Left lung (tissue), 10 donors: Measurements from ENCODE around the gene ST7L. TPM values are rescaled to one million over a fixed set of nuclear protein-coding genes. Genes with fewer than 3 reads are reported as not detected.

ENCODE experiments used
- ATAC-seq: fragments of 200-7000 bp; cut with Tn5 transposase; one replicate; pipeline ENCODE4 v1.9.1; 2020; ENCODE audit warnings: moderate library complexity
- DNase-seq, 4 donors: peaks; one replicate each; pipeline ENCODE4 v3.0.0-alpha.2; 2013 to 2020
- H3K27ac ChIP-seq, 2 donors: fragments of 200-600 bp; sonication (generic) in 1 of 2; one replicate each; pipeline versions ENCODE4 v1.5.0 to v1.8.0; 2020 to 2021
- H3K27me3 ChIP-seq, 2 donors: fragments of 200-600 bp; sonication (generic) in 1 of 2; one replicate each; pipeline versions ENCODE4 v1.5.0 to v1.8.0; 2020 to 2021
- H3K36me3 ChIP-seq, 2 donors: fragments of 200-600 bp; sonication (generic) in 1 of 2; one replicate each; pipeline versions ENCODE4 v1.5.0 to v1.8.0; 2020 to 2021
- H3K4me1 ChIP-seq, 2 donors: fragments of 200-600 bp; one replicate each; pipeline ENCODE4 v1.8.0; 2021
- H3K4me3 ChIP-seq, 2 donors: fragments of 200-600 bp; sonication (generic) in 1 of 2; one replicate each; pipeline versions ENCODE4 v1.5.0 to v1.8.0; 2020 to 2021; ENCODE audit warnings: mild to moderate bottlenecking in 1 of 2
- H3K9me3 ChIP-seq, 2 donors: fragments of 200-600 bp; sonication (generic) in 1 of 2; one replicate each; pipeline versions ENCODE4 v1.5.0 to v1.8.0; 2020 to 2021
- CTCF ChIP-seq, 2 donors: fragments of 200-600 bp; sonication (generic) in 1 of 2; IDR thresholded peaks; one replicate each; pipeline versions ENCODE4 v1.5.0 to v1.8.0; 2021; ENCODE audit warnings: antibody characterized with exemption in 2 of 2
- intact Hi-C, 2 donors: fragments of 100-400 bp; cut with DNase I; formaldehyde crosslinking; loops; one replicate each; pipeline versions ENCODE4 v1.11.2 to v1.14.2; 2022
- polyA plus RNA-seq, 6 donors: library from polyadenylated mRNA; unstranded; fragments of 120-200 nt; gene quantifications; one replicate each; pipeline ENCODE4 v1.2.1, GENCODE V29; 2013; ENCODE audit not compliant: insufficient read length in 6 of 6
- total RNA-seq, 2 donors: library from RNA; stranded (reverse); fragmentation: NEBNext Ultra II Directional; extraction: Animal tissue kit (Norgen Biotek cat#: 25700); gene quantifications; one replicate each; pipeline ENCODE4 v1.2.1, GENCODE V29; 2021
- donor health status: DM: no; HTN: yes; CAD: no.
- donor health status: DM: no; HTN: no; CAD: no.

Gene ST7L
- total and polyA plus RNA-seq, 8 donors: 15.9 to 35.2 (median 26.8) TPM

GRCh38 chr1:112554411-112554810 is 64.5 kb downstream of the ST7L start:
- DNase-seq (no peak), ATAC-seq (no peak)
- Histone ChIP-seq H3K9me3 (no peaks in the 10 kb centered on the region), H3K4me3 (no peak overlapping the region), H3K36me3 (peaks cover 0 to 4% of the 10 kb centered on the region in 2 donors), H3K27ac (no peak overlapping the region), H3K27me3 (no peaks in the 10 kb centered on the region), H3K4me1 (no peaks in the 10 kb centered on the region)
- intact Hi-C loops: no loop called here
- no peak for TF ChIP-seq CTCF (IDR thresholded peaks at IDR 0.05)

GRCh38 chr1:112549590-112549989 is 69.4 kb downstream of the ST7L start:
- no peak for TF ChIP-seq CTCF (IDR thresholded peaks at IDR 0.05)
- peaks cover 0 to 24% of the 10 kb centered on the region in 2 donors for H3K36me3 ChIP-seq
- H3K9me3 ChIP-seq: no peaks in the 10 kb centered on the region
- ATAC-seq (peak; percentile 60), DNase-seq (no peak)
- no peak overlapping the region for H3K27ac ChIP-seq
- H3K27me3 ChIP-seq: no peaks in the 10 kb centered on the region
- no peak overlapping the region for H3K4me3 ChIP-seq
- intact Hi-C loops: no loop called here
- no peaks in the 10 kb centered on the region for H3K4me1 ChIP-seq

GRCh38 chr1:112548547-112548946 is 70.4 kb downstream of the ST7L start:
- no peaks in the 10 kb centered on the region for H3K9me3 ChIP-seq
- H3K27me3 ChIP-seq: no peaks in the 10 kb centered on the region
- no peak for DNase-seq
- no peak for ATAC-seq
- H3K36me3 ChIP-seq: peaks cover 0 to 24% of the 10 kb centered on the region in 2 donors
- H3K4me3 ChIP-seq: no peak overlapping the region
- intact Hi-C loops: no loop called here
- no peak for TF ChIP-seq CTCF (IDR thresholded peaks at IDR 0.05)
- H3K27ac ChIP-seq: no peak overlapping the region
- H3K4me1 ChIP-seq: peaks cover 0 to 4% of the 10 kb centered on the region in 2 donors

GRCh38 chr1:112546076-112546475 is 72.9 kb downstream of the ST7L start:
- intact Hi-C loops: no loop called here
- no peak for TF ChIP-seq CTCF (IDR thresholded peaks at IDR 0.05)
- no peak for ATAC-seq

GRCh38 chr1:112544751-112545150 is 74.2 kb downstream of the ST7L start:
- no peak for TF ChIP-seq CTCF (IDR thresholded peaks at IDR 0.05)
- H3K27me3 ChIP-seq: no peaks in the 10 kb centered on the region
- H3K4me3 ChIP-seq: no peak overlapping the region
- H3K9me3 ChIP-seq: no peaks in the 10 kb centered on the region
- H3K36me3 ChIP-seq: peaks cover 0 to 34% of the 10 kb centered on the region in 2 donors
- DNase-seq: no peak
- ATAC-seq: no peak
- peak overlapping the region; percentile 30 to 72 for H3K27ac ChIP-seq
- intact Hi-C loops: no loop called here
- peaks cover 0 to 4% of the 10 kb centered on the region in 2 donors for H3K4me1 ChIP-seq

More at GRCh38 chr1:112546076-112546475, 72.9 kb downstream of the ST7L start:
- Histone ChIP-seq H3K9me3 (no peaks in the 10 kb centered on the region), H3K4me1 (peaks cover 0 to 4% of the 10 kb centered on the region in 2 donors), H3K36me3 (peaks cover 0 to 24% of the 10 kb centered on the region in 2 donors), H3K27ac (no peak overlapping the region), H3K27me3 (no peaks in the 10 kb centered on the region), H3K4me3 (no peak overlapping the region)
- no peak for DNase-seq
